HCT116 (cell line): Measurements from ENCODE around the gene DNAJC1. TPM values are rescaled to one million over a fixed set of nuclear protein-coding genes. Genes with fewer than 3 reads are reported as not detected.

Experiments
- ATAC-seq: fragments of 200-7000 bp; cut with Tn5 transposase; 2 replicates; pipeline ENCODE4 v1.9.1; 2020; ENCODE audit warnings: mild to moderate bottlenecking, moderate library complexity
- BruUV-seq: library from RNA; stranded (reverse); fragments of 400-500 nt; replicated peaks from 2 replicates; lab custom pipeline; 2021; lab: Mats Ljungman, UMichigan
- CTCF ChIA-PET: fragments of 300-600 bp; sonication (Branson Sonifier 250); formaldehyde crosslinking; loops from one replicate; lab custom pipeline; 2021; ENCODE audit warnings: antibody characterized with exemption; lab: Charles Lee
- POLR2A ChIA-PET: fragments of 300-600, 350-600 bp; sonication (Branson Sonifier 250); formaldehyde crosslinking; loops from one replicate; lab custom pipeline; 2021; ENCODE audit warnings: antibody characterized with exemption; lab: Charles Lee
- RAD21 ChIA-PET, 2 experiments: fragments of 300-600 bp; sonication (Branson Sonifier 250); formaldehyde crosslinking; loops; one replicate each; lab custom pipeline; 2023; ENCODE audit warnings: low total read pairs in 2 of 2; ENCODE audit not compliant: uncharacterized antibody in 2 of 2, unreplicated experiment in 2 of 2, low non-redundant PET in 1 of 2; lab: Charles Lee
- DNase-seq: peaks from one replicate; pipeline ENCODE4 v3.0.0-alpha.2; 2010; ENCODE audit warnings: low read depth, low spot score
- H2AFZ ChIP-seq: fragments of 200-600 bp; shearing (Covaris generic), sonication (generic); 2 replicates; pipeline ENCODE4 v1.6.1; 2017; ENCODE audit warnings: low read depth, mixed run types, mixed read lengths, antibody characterized with exemption, low read length; ENCODE audit not compliant: poor library complexity, severe bottlenecking
- H3K27ac ChIP-seq: 2 replicates; pipeline ENCODE4 v1.5.1; 2012; ENCODE audit warnings: low read depth, low read length
- H3K27me3 ChIP-seq: fragments of 200-600 bp; sonication (generic); 2 replicates; pipeline ENCODE4 v1.6.1; 2016; ENCODE audit warnings: mixed run types, low read length, mixed read lengths; ENCODE audit not compliant: insufficient read depth
- H3K36me3 ChIP-seq, 2 experiments: fragments of 200-500 bp in 1 of 2; fragments of 200-600 bp in 1 of 2; sonication (Bioruptor generic) in 1 of 2; sonication (generic) in 1 of 2; 2 replicates each; pipeline versions ENCODE4 v1.5.1 to v1.6.1; 2014 to 2016; ENCODE audit warnings: low read length in 2 of 2, inconsistent platforms in 1 of 2, mixed read lengths in 1 of 2, mixed run types in 1 of 2; ENCODE audit not compliant: insufficient read depth in 2 of 2, control insufficient read depth in 1 of 2
- H3K4me1 ChIP-seq, 2 experiments: fragments of 200-600 bp in 1 of 2; sonication (generic) in 1 of 2; 2 replicates each; pipeline versions ENCODE4 v1.5.1 to v1.6.1; 2012 to 2017; ENCODE audit warnings: low read length in 2 of 2, inconsistent platforms in 1 of 2, mild to moderate bottlenecking in 1 of 2, mixed read lengths in 1 of 2, mixed run types in 1 of 2, moderate library complexity in 1 of 2; ENCODE audit not compliant: insufficient read depth in 2 of 2, control insufficient read depth in 1 of 2
- H3K4me2 ChIP-seq: fragments of 200-600 bp; sonication (generic); 2 replicates; pipeline ENCODE4 v1.6.1; 2017; ENCODE audit warnings: mixed run types, low read length, mixed read lengths
- H3K4me3 ChIP-seq, 2 experiments: fragments of 200-600 bp in 1 of 2; sonication (generic) in 1 of 2; replicated peaks in 1 of 2; 2 replicates each; pipeline ENCODE4 v1.5.1; 2011 to 2016; ENCODE audit warnings: low read length in 2 of 2, control low read depth in 1 of 2, low read depth in 1 of 2, mild to moderate bottlenecking in 1 of 2, mixed read lengths in 1 of 2, mixed run types in 1 of 2
- H3K79me2 ChIP-seq: fragments of 200-600 bp; sonication (generic); 2 replicates; pipeline ENCODE4 v1.6.1; 2017; ENCODE audit warnings: mild to moderate bottlenecking, mixed run types, low read length, moderate library complexity, mixed read lengths; ENCODE audit not compliant: insufficient read depth
- H3K9ac ChIP-seq: fragments of 200-600 bp; sonication (generic); 2 replicates; pipeline ENCODE4 v1.6.1; 2016; ENCODE audit warnings: low read length, mixed read lengths
- H3K9me2 ChIP-seq: fragments of 200-600 bp; sonication (generic), shearing (Covaris generic); 2 replicates; pipeline ENCODE4 v1.6.1; 2017; ENCODE audit warnings: mixed run types, mild to moderate bottlenecking, moderate library complexity; ENCODE audit not compliant: insufficient read depth
- H3K9me3 ChIP-seq, 2 experiments: fragments of 200-500 bp in 1 of 2; fragments of 200-600 bp in 1 of 2; sonication (Bioruptor generic) in 1 of 2; sonication (generic) in 1 of 2; 2 replicates each; pipeline ENCODE4 v1.6.1; 2014 to 2017; ENCODE audit warnings: low read length in 2 of 2, mixed read lengths in 2 of 2, inconsistent platforms in 1 of 2, low read depth in 1 of 2, mild to moderate bottlenecking in 1 of 2, mixed run types in 1 of 2, moderate library complexity in 1 of 2; ENCODE audit not compliant: control insufficient read depth in 1 of 2, insufficient read depth in 1 of 2
- H4K20me1 ChIP-seq: fragments of 200-600 bp; sonication (generic), shearing (Covaris generic); 2 replicates; pipeline ENCODE4 v1.6.1; 2017; ENCODE audit warnings: mixed run types, mild to moderate bottlenecking, moderate library complexity; ENCODE audit not compliant: insufficient read depth
- CBX3 ChIP-seq: IDR thresholded peaks from 2 replicates; pipeline ENCODE4 v1.6.1; 2012; ENCODE audit warnings: low read depth
- CEBPB ChIP-seq: IDR thresholded peaks from 2 replicates; pipeline ENCODE4 v1.6.1; 2012; ENCODE audit warnings: low read depth
- EGR1 ChIP-seq: IDR thresholded peaks from 2 replicates; pipeline ENCODE4 v1.6.1; 2012; ENCODE audit warnings: low read depth
- ELF1 ChIP-seq: IDR thresholded peaks from 2 replicates; pipeline ENCODE4 v1.6.1; 2012; ENCODE audit warnings: low read depth, borderline replicate concordance
- EZH2phosphoT487 ChIP-seq: fragments of 200-600 bp; IDR thresholded peaks from 2 replicates; pipeline ENCODE4 v1.6.1; 2018; ENCODE audit warnings: antibody characterized with exemption, borderline replicate concordance
- JUND ChIP-seq: IDR thresholded peaks from 2 replicates; pipeline ENCODE4 v1.6.1; 2012
- POLR2A ChIP-seq: IDR thresholded peaks from 2 replicates; pipeline ENCODE4 v1.7.0; 2011; ENCODE audit warnings: borderline replicate concordance; ENCODE audit not compliant: insufficient read depth, insufficient read length; ENCODE audit errors: extremely low read depth
- RAD21 ChIP-seq: IDR thresholded peaks from 2 replicates; pipeline ENCODE4 v1.6.1; 2012; ENCODE audit warnings: low read depth, mild to moderate bottlenecking
- SIN3A ChIP-seq: IDR thresholded peaks from 2 replicates; pipeline ENCODE4 v1.6.1; 2012; ENCODE audit warnings: low read depth
- SP1 ChIP-seq: IDR thresholded peaks from 2 replicates; pipeline ENCODE4 v1.6.1; 2012; ENCODE audit warnings: low read depth
- SRF ChIP-seq: IDR thresholded peaks from 2 replicates; pipeline ENCODE4 v1.6.1; 2012; ENCODE audit warnings: low read depth
- TCF7L2 ChIP-seq: IDR thresholded peaks from 2 replicates; pipeline ENCODE4 v1.7.0; 2011; ENCODE audit warnings: borderline replicate concordance, inconsistent platforms; ENCODE audit not compliant: insufficient read depth, insufficient read length; ENCODE audit errors: extremely low read depth
- YY1 ChIP-seq: IDR thresholded peaks from 2 replicates; pipeline ENCODE4 v1.6.1; 2011; ENCODE audit warnings: low read length, low read depth, moderate library complexity, mild to moderate bottlenecking; ENCODE audit not compliant: insufficient replicate concordance; ENCODE audit errors: extremely low read depth
- ZNF274 ChIP-seq: fragments of 200-500 bp; sonication (Bioruptor generic); IDR thresholded peaks from 2 replicates; pipeline ENCODE4 v1.6.1; 2014; ENCODE audit warnings: mild to moderate bottlenecking, low read depth, low read length, inconsistent platforms
- intact Hi-C: fragments of 100-400 bp; cut with micrococcal nuclease; formaldehyde crosslinking; loops from 2 replicates; pipeline ENCODE4 v1.10.0; 2022
- total RNA-seq: library from RNA; stranded (reverse); gene quantifications from one replicate; pipeline ENCODE4 v1.2.1, GENCODE V29; 2021; ENCODE audit not compliant: unreplicated experiment
- TF ChIP-seq, protein P1 (sequence below): IDR thresholded peaks from 2 replicates; pipeline ENCODE4 v1.6.1; 2012; ENCODE audit warnings: low read depth
- TF ChIP-seq, protein P2 (sequence below), 3 experiments: fragments of 200-600 bp in 1 of 3; sonication (generic) in 1 of 3; IDR thresholded peaks in 2 of 3; conservative IDR thresholded peaks in 1 of 3; 2 replicates each; pipeline ENCODE4 v1.5.1; 2012 to 2017; ENCODE audit warnings: low read depth in 2 of 3, low read length in 2 of 3, antibody characterized with exemption in 1 of 3, borderline replicate concordance in 1 of 3, control low read depth in 1 of 3, mild to moderate bottlenecking in 1 of 3, mixed read lengths in 1 of 3, mixed run types in 1 of 3, moderate library complexity in 1 of 3; ENCODE audit not compliant: insufficient read depth in 1 of 3
- TF ChIP-seq, protein P3 (sequence below): IDR thresholded peaks from 2 replicates; pipeline ENCODE4 v1.6.1; 2012

Gene DNAJC1
- total RNA-seq, 1 experiment from 2014 or later, result 17.9 TPM

DNA sequence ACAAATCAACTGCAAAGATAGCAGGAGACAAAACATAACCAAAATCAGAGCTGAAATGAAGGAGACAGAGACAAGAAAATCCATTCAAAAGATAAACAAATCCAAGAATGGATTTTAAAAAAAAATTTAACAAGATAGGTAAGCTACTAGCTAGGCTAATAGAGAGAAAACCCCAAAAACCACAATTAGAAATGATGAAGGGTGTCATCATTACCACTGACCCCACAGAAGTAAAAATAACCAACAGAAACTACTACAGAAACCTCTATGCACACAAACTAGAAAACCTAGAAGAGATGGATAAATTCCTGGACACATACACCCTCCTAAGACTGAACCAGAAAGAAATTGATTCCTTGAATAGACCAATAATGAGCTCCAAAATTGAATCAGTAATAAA, 117.6 kb downstream of the DNAJC1 start:
- ChIA-PET POLR2A (no interaction called here), CTCF (no interaction called here), RAD21 (no interaction called here)
- no peaks in the 10 kb centered on the region for H3K9me2 ChIP-seq
- no peaks in the 10 kb centered on the region for H3K79me2 ChIP-seq
- H3K4me3 ChIP-seq, result no peak overlapping the region
- ATAC-seq (no peak), DNase-seq (no peak)
- H3K9ac ChIP-seq, result no peak overlapping the region
- intact Hi-C loops, result no loop called here
- H2AFZ ChIP-seq, result no peak overlapping the region
- no peak overlapping the region for H3K4me2 ChIP-seq
- H3K9me3 ChIP-seq, result no peaks in the 10 kb centered on the region
- no TSS peak for BruUV-seq
- TF ChIP-seq CEBPB, result no peak
- no peak for TF ChIP-seq TCF7L2
- TF ChIP-seq SRF, result no peak
- TF ChIP-seq EZH2phosphoT487, result no peak
- no peak for TF ChIP-seq ELF1
- TF ChIP-seq CBX3, result no peak
- no peak for TF ChIP-seq RAD21
- no peak for TF ChIP-seq EGR1
- no peak for TF ChIP-seq SP1
- TF ChIP-seq JUND, result no peak
- TF ChIP-seq POLR2A, result no peak
- TF ChIP-seq YY1, result no peak
- no peak for TF ChIP-seq SIN3A
- TF ChIP-seq ZNF274, result no peak
- TF ChIP-seq, protein P1, sequence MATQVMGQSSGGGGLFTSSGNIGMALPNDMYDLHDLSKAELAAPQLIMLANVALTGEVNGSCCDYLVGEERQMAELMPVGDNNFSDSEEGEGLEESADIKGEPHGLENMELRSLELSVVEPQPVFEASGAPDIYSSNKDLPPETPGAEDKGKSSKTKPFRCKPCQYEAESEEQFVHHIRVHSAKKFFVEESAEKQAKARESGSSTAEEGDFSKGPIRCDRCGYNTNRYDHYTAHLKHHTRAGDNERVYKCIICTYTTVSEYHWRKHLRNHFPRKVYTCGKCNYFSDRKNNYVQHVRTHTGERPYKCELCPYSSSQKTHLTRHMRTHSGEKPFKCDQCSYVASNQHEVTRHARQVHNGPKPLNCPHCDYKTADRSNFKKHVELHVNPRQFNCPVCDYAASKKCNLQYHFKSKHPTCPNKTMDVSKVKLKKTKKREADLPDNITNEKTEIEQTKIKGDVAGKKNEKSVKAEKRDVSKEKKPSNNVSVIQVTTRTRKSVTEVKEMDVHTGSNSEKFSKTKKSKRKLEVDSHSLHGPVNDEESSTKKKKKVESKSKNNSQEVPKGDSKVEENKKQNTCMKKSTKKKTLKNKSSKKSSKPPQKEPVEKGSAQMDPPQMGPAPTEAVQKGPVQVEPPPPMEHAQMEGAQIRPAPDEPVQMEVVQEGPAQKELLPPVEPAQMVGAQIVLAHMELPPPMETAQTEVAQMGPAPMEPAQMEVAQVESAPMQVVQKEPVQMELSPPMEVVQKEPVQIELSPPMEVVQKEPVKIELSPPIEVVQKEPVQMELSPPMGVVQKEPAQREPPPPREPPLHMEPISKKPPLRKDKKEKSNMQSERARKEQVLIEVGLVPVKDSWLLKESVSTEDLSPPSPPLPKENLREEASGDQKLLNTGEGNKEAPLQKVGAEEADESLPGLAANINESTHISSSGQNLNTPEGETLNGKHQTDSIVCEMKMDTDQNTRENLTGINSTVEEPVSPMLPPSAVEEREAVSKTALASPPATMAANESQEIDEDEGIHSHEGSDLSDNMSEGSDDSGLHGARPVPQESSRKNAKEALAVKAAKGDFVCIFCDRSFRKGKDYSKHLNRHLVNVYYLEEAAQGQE, result no peak
- TF ChIP-seq, protein P2, sequence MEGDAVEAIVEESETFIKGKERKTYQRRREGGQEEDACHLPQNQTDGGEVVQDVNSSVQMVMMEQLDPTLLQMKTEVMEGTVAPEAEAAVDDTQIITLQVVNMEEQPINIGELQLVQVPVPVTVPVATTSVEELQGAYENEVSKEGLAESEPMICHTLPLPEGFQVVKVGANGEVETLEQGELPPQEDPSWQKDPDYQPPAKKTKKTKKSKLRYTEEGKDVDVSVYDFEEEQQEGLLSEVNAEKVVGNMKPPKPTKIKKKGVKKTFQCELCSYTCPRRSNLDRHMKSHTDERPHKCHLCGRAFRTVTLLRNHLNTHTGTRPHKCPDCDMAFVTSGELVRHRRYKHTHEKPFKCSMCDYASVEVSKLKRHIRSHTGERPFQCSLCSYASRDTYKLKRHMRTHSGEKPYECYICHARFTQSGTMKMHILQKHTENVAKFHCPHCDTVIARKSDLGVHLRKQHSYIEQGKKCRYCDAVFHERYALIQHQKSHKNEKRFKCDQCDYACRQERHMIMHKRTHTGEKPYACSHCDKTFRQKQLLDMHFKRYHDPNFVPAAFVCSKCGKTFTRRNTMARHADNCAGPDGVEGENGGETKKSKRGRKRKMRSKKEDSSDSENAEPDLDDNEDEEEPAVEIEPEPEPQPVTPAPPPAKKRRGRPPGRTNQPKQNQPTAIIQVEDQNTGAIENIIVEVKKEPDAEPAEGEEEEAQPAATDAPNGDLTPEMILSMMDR (IDR thresholded peaks at IDR 0.05 in 2 of 3, conservative IDR thresholded peaks at IDR 0.05 in 1 of 3; ENCODE audit: borderline replicate concordance in 1 of 3, insufficient read depth in 1 of 3, low read depth in 2 of 3, low read length in 2 of 3), result no peak
- TF ChIP-seq, protein P3, sequence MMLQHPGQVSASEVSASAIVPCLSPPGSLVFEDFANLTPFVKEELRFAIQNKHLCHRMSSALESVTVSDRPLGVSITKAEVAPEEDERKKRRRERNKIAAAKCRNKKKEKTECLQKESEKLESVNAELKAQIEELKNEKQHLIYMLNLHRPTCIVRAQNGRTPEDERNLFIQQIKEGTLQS, result no peak
- H3K27ac ChIP-seq, result no peak overlapping the region
- H3K27me3 ChIP-seq, result no peaks in the 10 kb centered on the region
- no peaks in the 10 kb centered on the region for H4K20me1 ChIP-seq
- no peaks in the 10 kb centered on the region for H3K4me1 ChIP-seq
- H3K36me3 ChIP-seq, result no peaks in the 10 kb centered on the region
